HepG2 (cell line): ENCODE results near the gene SHC1. TPM values are rescaled to one million over a fixed set of nuclear protein-coding genes. Genes with fewer than 3 reads are reported as not detected.

Source experiments
- ASH2L ChIP-seq: fragments of 300-600, 200-600 bp; sonication (generic); IDR thresholded peaks from 2 replicates; pipeline ENCODE4 v1.7.0; 2017; ENCODE audit warnings: low read depth, mild to moderate bottlenecking, moderate library complexity, mixed read lengths, low read length; ENCODE audit not compliant: insufficient read length
- CEBPB ChIP-seq: IDR thresholded peaks from 2 replicates; pipeline ENCODE4 v1.6.1; 2011; ENCODE audit warnings: low read depth, low read length, improper control_type of control experiment, borderline replicate concordance
- ELK4 ChIP-seq: sonication (generic); formaldehyde crosslinking; IDR thresholded peaks from 2 replicates; pipeline ENCODE4 v1.9.0; 2021; ENCODE audit warnings: missing genetic modification reagents, borderline replicate concordance
- FOXA1 ChIP-seq, 2 experiments: fragments of 450-650 bp in 1 of 2; sonication (generic) in 1 of 2; formaldehyde crosslinking in 1 of 2; IDR thresholded peaks; 2 replicates each; pipeline versions ENCODE4 v1.4.0 to v1.6.1; 2016 to 2020; ENCODE audit warnings: missing genetic modification reagents in 1 of 2
- GATA4 ChIP-seq: sonication (generic); IDR thresholded peaks from 2 replicates; pipeline ENCODE4 v1.6.1; 2016; ENCODE audit warnings: antibody characterized with exemption, low read depth, borderline replicate concordance
- KLF6 ChIP-seq: IDR thresholded peaks from 2 replicates; pipeline ENCODE4 v1.8.0; 2016; ENCODE audit warnings: missing biosample characterization, missing genetic modification reagents
- NFRKB ChIP-seq: fragments of 450-650 bp; IDR thresholded peaks from 2 replicates; pipeline ENCODE4 v1.6.1; 2017
- NR2F1 ChIP-seq, 2 experiments: fragments of 450-650 bp in 1 of 2; formaldehyde crosslinking in 1 of 2; IDR thresholded peaks; 2 replicates each; pipeline versions ENCODE4 v1.5.0 to v1.6.1; 2016 to 2020; ENCODE audit warnings: mild to moderate bottlenecking in 1 of 2, missing compliant biosample characterization in 1 of 2, missing genetic modification reagents in 1 of 2, moderate library complexity in 1 of 2
- PHF5A ChIP-seq: IDR thresholded peaks from one replicate; pipeline ENCODE4 v1.6.1; 2018; ENCODE audit warnings: low read depth, missing genetic modification reagents; ENCODE audit not compliant: unreplicated experiment
- PRDM10 ChIP-seq: sonication (generic); formaldehyde crosslinking; IDR thresholded peaks from 2 replicates; pipeline ENCODE4 v1.4.0; 2020; ENCODE audit warnings: low read depth, missing genetic modification reagents
- SP2 ChIP-seq: sonication (generic); formaldehyde crosslinking; IDR thresholded peaks from 2 replicates; pipeline ENCODE4 v1.5.1; 2020; ENCODE audit warnings: mild to moderate bottlenecking, missing genetic modification reagents
- SPEN ChIP-seq: sonication (generic); formaldehyde crosslinking; IDR thresholded peaks from 2 replicates; pipeline ENCODE4 v1.5.1; 2020; ENCODE audit warnings: low read depth, mild to moderate bottlenecking, missing genetic modification reagents
- SRY ChIP-seq: sonication (generic); formaldehyde crosslinking; IDR thresholded peaks from 2 replicates; pipeline ENCODE4 v1.8.0; 2022; ENCODE audit warnings: mild to moderate bottlenecking, missing genetic modification reagents
- YEATS4 ChIP-seq: sonication (generic); formaldehyde crosslinking; IDR thresholded peaks from 2 replicates; pipeline ENCODE4 v1.4.0; 2020; ENCODE audit warnings: missing genetic modification reagents, borderline replicate concordance
- ZNF180 ChIP-seq: sonication (generic); formaldehyde crosslinking; IDR thresholded peaks from 2 replicates; pipeline ENCODE4 v1.4.0; 2020; ENCODE audit warnings: low read depth, missing genetic modification reagents, borderline replicate concordance
- ZNF296 ChIP-seq: sonication (generic); formaldehyde crosslinking; conservative IDR thresholded peaks from 2 replicates; pipeline ENCODE4 v1.5.0; 2020; ENCODE audit warnings: mild to moderate bottlenecking, missing genetic modification reagents
- ZNF549 ChIP-seq: sonication (generic); formaldehyde crosslinking; IDR thresholded peaks from 2 replicates; pipeline ENCODE4 v1.5.0; 2020; ENCODE audit warnings: missing genetic modification reagents
- ZNF615 ChIP-seq: sonication (generic); formaldehyde crosslinking; IDR thresholded peaks from 2 replicates; pipeline ENCODE4 v1.5.0; 2020; ENCODE audit warnings: mild to moderate bottlenecking, missing genetic modification reagents, borderline replicate concordance
- ZNF776 ChIP-seq: sonication (generic); formaldehyde crosslinking; IDR thresholded peaks from 2 replicates; pipeline ENCODE4 v1.4.0; 2020; ENCODE audit warnings: mild to moderate bottlenecking, missing genetic modification reagents
- ZSCAN30 ChIP-seq: sonication (generic); formaldehyde crosslinking; IDR thresholded peaks from 2 replicates; pipeline ENCODE4 v1.5.0; 2020; ENCODE audit warnings: mild to moderate bottlenecking, missing genetic modification reagents
- ZSCAN5A ChIP-seq: sonication (generic); formaldehyde crosslinking; IDR thresholded peaks from 2 replicates; pipeline ENCODE4 v1.8.0; 2022; ENCODE audit warnings: mild to moderate bottlenecking, missing genetic modification reagents, borderline replicate concordance
- polyA plus RNA-seq, 8 experiments: library from polyadenylated mRNA; depleted of rRNA in 3 of 8; stranded (reverse) in 7 of 8; unstranded in 1 of 8; fragments of >200 nt; fragmentation: Illumina TruSeq in 4 of 8; extraction: Trizol in 4 of 8; gene quantifications; 2 replicates each; pipeline versions ENCODE4 v1.2.1 to v1.2.3, GENCODE V29; 2011 to 2016; ENCODE audit warnings: low read depth in 4 of 8, missing spikeins in 1 of 8, mixed read lengths in 1 of 8; ENCODE audit not compliant: insufficient read depth in 1 of 8
- total RNA-seq, 5 experiments: library from RNA; depleted of rRNA; stranded (reverse); fragments of >200 nt; fragmentation: Illumina TruSeq; extraction: Trizol; gene quantifications; 2 replicates each; pipeline ENCODE4 v1.2.3, GENCODE V29; 2016; ENCODE audit warnings: low read depth in 1 of 5

Gene SHC1
- total and polyA plus RNA-seq, 2 of the 13 experiments (the other 11 are each of a cell fraction or from before 2014, with no cell fraction given): 52.0 to 137 TPM

GRCh38 chr1:155017041-155017945, 46.7 kb upstream of the SHC1 start (continued):
- no peak for TF ChIP-seq ZNF296
- no peak for TF ChIP-seq CEBPB
- peak; percentile 86 for TF ChIP-seq ZNF776 (CRISPR knock-in tag)
- TF ChIP-seq ELK4 (CRISPR knock-in tag): no peak
- peak; percentile 94 for TF ChIP-seq PRDM10
- no peak for TF ChIP-seq ZSCAN5A (CRISPR knock-in tag)
- no peak for TF ChIP-seq SP2 (CRISPR knock-in tag)
- TF ChIP-seq SRY (CRISPR knock-in tag): no peak; the same call in 1 of the 2 replicates
- no peak for TF ChIP-seq ZNF549 (CRISPR knock-in tag)
- TF ChIP-seq ASH2L: peak; percentile 63
- 0 out of 2 replicates have a peak, but pooled peaks have one; percentile 94 for TF ChIP-seq ZNF615 (CRISPR knock-in tag)
- peak; percentile 84; the same call in 1 of the 2 replicates for TF ChIP-seq YEATS4 (CRISPR knock-in tag)
- peak; percentile 81 for TF ChIP-seq SPEN (CRISPR knock-in tag)
- TF ChIP-seq FOXA1 (IDR thresholded peaks at IDR 0.05): no peak
- peak; percentile 23; the same call in 1 of the 2 replicates for TF ChIP-seq FOXA1 (CRISPR knock-in tag; IDR thresholded peaks at IDR 0.05)
- TF ChIP-seq NFRKB: no peak
- TF ChIP-seq KLF6 (CRISPR knock-in tag): peak; percentile 81
- TF ChIP-seq PHF5A (CRISPR knock-in tag): peak; percentile 90
- no peak for TF ChIP-seq GATA4
- TF ChIP-seq ZNF180 (CRISPR knock-in tag): no peak
- TF ChIP-seq NR2F1 (CRISPR knock-in tag; IDR thresholded peaks at IDR 0.05): peak in 1 of 2 experiments; percentile 55; a peak in 1 of 4 replicates
- TF ChIP-seq ZSCAN30 (CRISPR knock-in tag): peak; percentile 63; the same call in 1 of the 2 replicates
